SK-N-SH (cell line): ENCODE data around the gene PLEKHD1. TPM values are rescaled to one million over a fixed set of nuclear protein-coding genes. Genes with fewer than 3 reads are reported as not detected.

Source experiments
- CTCF ChIA-PET: fragments of 300-600, 350-600 bp; formaldehyde crosslinking; extraction: SDS; loops from one replicate; lab custom pipeline; 2021; lab: Yijun Ruan, JAX
- POLR2A ChIA-PET: fragments of 350-600 bp; sonication (Branson Sonifier 250); formaldehyde crosslinking; extraction: SDS; loops from one replicate; lab custom pipeline; 2020; ENCODE audit warnings: antibody characterized with exemption, inconsistent platforms; lab: Yijun Ruan, JAX
- DNase-seq: peaks from one replicate; pipeline ENCODE4 v3.0.0; 2012
- H2AFZ ChIP-seq: fragments of 200-600 bp; sonication (generic); 2 replicates; pipeline ENCODE4 v1.8.1; 2016; ENCODE audit warnings: antibody characterized with exemption, mild to moderate bottlenecking, low read depth
- H3F3A ChIP-seq: fragments of 200-600 bp; sonication (generic); replicated peaks from 2 replicates; pipeline ENCODE3; 2016; ENCODE audit warnings: antibody characterized with exemption, mild to moderate bottlenecking; ENCODE audit not compliant: insufficient read depth
- H3K27ac ChIP-seq, 2 experiments: fragments of 200-500 bp in 1 of 2; fragments of 200-600 bp in 1 of 2; sonication (Bioruptor generic) in 1 of 2; sonication (generic), shearing (Covaris generic) in 1 of 2; 2 replicates each; pipeline versions ENCODE4 v1.5.1 to v1.6.1; 2014 to 2016; ENCODE audit warnings: low read depth in 2 of 2, inconsistent platforms in 1 of 2, low read length in 1 of 2, mild to moderate bottlenecking in 1 of 2, mixed read lengths in 1 of 2
- H3K27me3 ChIP-seq: fragments of 200-600 bp; sonication (generic), shearing (Covaris generic); 2 replicates; pipeline ENCODE4 v1.6.1; 2016; ENCODE audit warnings: mixed run types; ENCODE audit not compliant: insufficient read depth
- H3K36me3 ChIP-seq, 2 experiments: fragments of 200-500 bp in 1 of 2; fragments of 200-600 bp in 1 of 2; sonication (Bioruptor generic) in 1 of 2; sonication (generic) in 1 of 2; replicated peaks in 1 of 2; 2 replicates each; pipeline versions ENCODE3 to v1.5.1; 2014 to 2016; ENCODE audit warnings: low read length in 1 of 2, mild to moderate bottlenecking in 1 of 2; ENCODE audit not compliant: insufficient read depth in 2 of 2, control insufficient read depth in 1 of 2
- H3K4me1 ChIP-seq, 2 experiments: fragments of 200-500 bp in 1 of 2; fragments of 200-600 bp in 1 of 2; sonication (Bioruptor generic) in 1 of 2; sonication (generic), shearing (Covaris generic) in 1 of 2; 2 replicates each; pipeline versions ENCODE4 v1.5.1 to v1.6.1; 2014 to 2016; ENCODE audit warnings: low read depth in 1 of 2, low read length in 1 of 2, mixed run types in 1 of 2; ENCODE audit not compliant: insufficient read depth in 2 of 2, control insufficient read depth in 1 of 2
- H3K4me2 ChIP-seq: fragments of 200-600 bp; sonication (generic), shearing (Covaris generic); 2 replicates; pipeline ENCODE4 v1.6.1; 2017; ENCODE audit warnings: mixed run types
- H3K4me3 ChIP-seq, 2 experiments: fragments of 200-500 bp in 1 of 2; fragments of 200-600 bp in 1 of 2; sonication (Bioruptor generic) in 1 of 2; sonication (generic), shearing (Covaris generic) in 1 of 2; 2 replicates each; pipeline versions ENCODE4 v1.5.1 to v1.8.1; 2014 to 2016; ENCODE audit warnings: low read depth in 2 of 2, inconsistent platforms in 1 of 2, low read length in 1 of 2, mild to moderate bottlenecking in 1 of 2, mixed read lengths in 1 of 2, moderate library complexity in 1 of 2
- H3K79me2 ChIP-seq: fragments of 200-600 bp; sonication (generic); 2 replicates; pipeline ENCODE4 v1.8.1; 2017; ENCODE audit warnings: mild to moderate bottlenecking; ENCODE audit not compliant: insufficient read depth
- H3K9ac ChIP-seq: fragments of 200-600 bp; sonication (generic); 2 replicates; pipeline ENCODE4 v1.6.1; 2017; ENCODE audit warnings: mixed run types
- H3K9me2 ChIP-seq: fragments of 200-600 bp; sonication (generic); 2 replicates; pipeline ENCODE4 v1.6.1; 2017; ENCODE audit warnings: mixed run types
- H3K9me3 ChIP-seq: fragments of 200-600 bp; sonication (generic); 2 replicates; pipeline ENCODE4 v1.6.1; 2017; ENCODE audit warnings: mixed run types, mild to moderate bottlenecking, moderate library complexity
- H4K20me1 ChIP-seq: fragments of 200-600 bp; sonication (generic); 2 replicates; pipeline ENCODE4 v1.6.1; 2017; ENCODE audit warnings: mild to moderate bottlenecking, mixed run types; ENCODE audit not compliant: insufficient read depth
- EZH2phosphoT487 ChIP-seq: fragments of 200-600 bp; sonication (generic); IDR thresholded peaks from 2 replicates; pipeline ENCODE4 v1.6.1; 2017; ENCODE audit warnings: low read depth, mixed run types, mild to moderate bottlenecking, antibody characterized with exemption, moderate library complexity, borderline replicate concordance
- GABPA ChIP-seq: IDR thresholded peaks from 2 replicates; pipeline ENCODE4 v1.4.0; 2012; ENCODE audit warnings: low read depth, mild to moderate bottlenecking
- JUND ChIP-seq: IDR thresholded peaks from 2 replicates; pipeline ENCODE4 v1.4.0; 2012
- MXI1 ChIP-seq: IDR thresholded peaks from 2 replicates; pipeline ENCODE4 v1.6.1; 2012; ENCODE audit warnings: mild to moderate bottlenecking, low read depth, low read length, improper control_type of control experiment
- RAD21 ChIP-seq: IDR thresholded peaks from 2 replicates; pipeline ENCODE4 v1.6.1; 2012; ENCODE audit warnings: mild to moderate bottlenecking, low read length
- RFX5 ChIP-seq: IDR thresholded peaks from 2 replicates; pipeline ENCODE4 v1.6.1; 2012; ENCODE audit warnings: mild to moderate bottlenecking, improper control_type of control experiment, low read length
- USF2 ChIP-seq: fragments of 150-350 bp; IDR thresholded peaks from 2 replicates; pipeline ENCODE4 v1.6.1; 2017; ENCODE audit warnings: antibody characterized with exemption, low read length, low read depth, borderline replicate concordance
- YY1 ChIP-seq: IDR thresholded peaks from 2 replicates; pipeline ENCODE4 v1.4.0; 2012; ENCODE audit warnings: low read depth, mild to moderate bottlenecking
- WGBS: methylation state at CpG from one replicate; pipeline ENCODE4 v1.1.6; 2017; ENCODE audit warnings: low lambda C conversion rate; 5-methylcytosine and 5-hydroxymethylcytosine counted together
- polyA plus RNA-seq, 3 experiments: library from polyadenylated mRNA; depleted of rRNA; stranded (reverse); fragments of >200 nt; gene quantifications; 2 replicates each; pipeline ENCODE4 v1.2.3, GENCODE V29; 2012
- TF ChIP-seq, protein P1 (sequence below): IDR thresholded peaks from 2 replicates; pipeline ENCODE4 v1.6.1; 2012; ENCODE audit warnings: mild to moderate bottlenecking, low read depth, low read length, moderate library complexity
- TF ChIP-seq, protein P2 (sequence below): IDR thresholded peaks from 2 replicates; pipeline ENCODE4 v1.4.0; 2012; ENCODE audit warnings: low read depth, borderline replicate concordance

Gene PLEKHD1
- polyA plus RNA-seq, 1 of the 3 experiments (the other 2 are of a cell fraction): 0.05 TPM

DNA sequence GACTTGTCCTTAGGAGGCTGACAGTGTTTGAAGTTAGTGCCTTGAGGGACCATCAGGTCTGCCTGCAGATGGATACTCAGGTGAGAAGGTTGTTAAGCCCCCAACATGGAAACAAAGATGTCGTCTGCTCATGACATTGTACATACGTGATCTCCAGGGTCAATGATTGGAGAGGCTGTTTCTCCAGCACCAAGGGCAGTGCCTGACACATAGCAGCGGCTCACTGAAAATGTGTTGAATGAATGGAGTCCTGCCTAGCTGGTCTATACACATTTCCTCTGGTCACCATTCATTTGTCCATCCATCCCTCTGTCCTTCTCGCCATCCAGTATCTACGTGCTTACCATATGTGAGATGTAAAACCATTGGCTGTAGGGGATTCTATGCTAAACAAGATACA, 83.0 kb downstream of the PLEKHD1 start:
- Histone ChIP-seq H3K36me3 (no peaks in the 10 kb centered on the region), H3K9me3 (no peaks in the 10 kb centered on the region), H3K27me3 (peaks cover 49% of the 10 kb centered on the region), H3K9ac (no peak overlapping the region), H3K27ac (no peak overlapping the region), H4K20me1 (no peaks in the 10 kb centered on the region), H2AFZ (no peak overlapping the region), H3K4me1 (no peaks in the 10 kb centered on the region; a peak in 1 of 4 replicates), H3F3A (no peaks in the 10 kb centered on the region), H3K4me3 (no peak overlapping the region), H3K79me2 (no peaks in the 10 kb centered on the region), H3K4me2 (no peak overlapping the region), H3K9me2 (no peaks in the 10 kb centered on the region)
- POLR2A ChIA-PET: no interaction called here
- DNase-seq: no peak
- WGBS: 47% methylated on average over 5 of the region's 5 CpGs
- TF ChIP-seq, protein P1, sequence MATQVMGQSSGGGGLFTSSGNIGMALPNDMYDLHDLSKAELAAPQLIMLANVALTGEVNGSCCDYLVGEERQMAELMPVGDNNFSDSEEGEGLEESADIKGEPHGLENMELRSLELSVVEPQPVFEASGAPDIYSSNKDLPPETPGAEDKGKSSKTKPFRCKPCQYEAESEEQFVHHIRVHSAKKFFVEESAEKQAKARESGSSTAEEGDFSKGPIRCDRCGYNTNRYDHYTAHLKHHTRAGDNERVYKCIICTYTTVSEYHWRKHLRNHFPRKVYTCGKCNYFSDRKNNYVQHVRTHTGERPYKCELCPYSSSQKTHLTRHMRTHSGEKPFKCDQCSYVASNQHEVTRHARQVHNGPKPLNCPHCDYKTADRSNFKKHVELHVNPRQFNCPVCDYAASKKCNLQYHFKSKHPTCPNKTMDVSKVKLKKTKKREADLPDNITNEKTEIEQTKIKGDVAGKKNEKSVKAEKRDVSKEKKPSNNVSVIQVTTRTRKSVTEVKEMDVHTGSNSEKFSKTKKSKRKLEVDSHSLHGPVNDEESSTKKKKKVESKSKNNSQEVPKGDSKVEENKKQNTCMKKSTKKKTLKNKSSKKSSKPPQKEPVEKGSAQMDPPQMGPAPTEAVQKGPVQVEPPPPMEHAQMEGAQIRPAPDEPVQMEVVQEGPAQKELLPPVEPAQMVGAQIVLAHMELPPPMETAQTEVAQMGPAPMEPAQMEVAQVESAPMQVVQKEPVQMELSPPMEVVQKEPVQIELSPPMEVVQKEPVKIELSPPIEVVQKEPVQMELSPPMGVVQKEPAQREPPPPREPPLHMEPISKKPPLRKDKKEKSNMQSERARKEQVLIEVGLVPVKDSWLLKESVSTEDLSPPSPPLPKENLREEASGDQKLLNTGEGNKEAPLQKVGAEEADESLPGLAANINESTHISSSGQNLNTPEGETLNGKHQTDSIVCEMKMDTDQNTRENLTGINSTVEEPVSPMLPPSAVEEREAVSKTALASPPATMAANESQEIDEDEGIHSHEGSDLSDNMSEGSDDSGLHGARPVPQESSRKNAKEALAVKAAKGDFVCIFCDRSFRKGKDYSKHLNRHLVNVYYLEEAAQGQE: peak; percentile 70; the same call in 1 of the 2 replicates
- TF ChIP-seq RAD21: no peak
- TF ChIP-seq, protein P2, sequence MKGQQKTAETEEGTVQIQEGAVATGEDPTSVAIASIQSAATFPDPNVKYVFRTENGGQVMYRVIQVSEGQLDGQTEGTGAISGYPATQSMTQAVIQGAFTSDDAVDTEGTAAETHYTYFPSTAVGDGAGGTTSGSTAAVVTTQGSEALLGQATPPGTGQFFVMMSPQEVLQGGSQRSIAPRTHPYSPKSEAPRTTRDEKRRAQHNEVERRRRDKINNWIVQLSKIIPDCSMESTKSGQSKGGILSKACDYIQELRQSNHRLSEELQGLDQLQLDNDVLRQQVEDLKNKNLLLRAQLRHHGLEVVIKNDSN: no peak
- TF ChIP-seq YY1: no peak
- no peak for TF ChIP-seq GABPA
- no peak for TF ChIP-seq MXI1
- TF ChIP-seq USF2: no peak
- TF ChIP-seq RFX5: no peak
- CTCF ChIA-PET: interaction anchor here (1.1 to 1.6 kb wide), 3 partner anchors 19 to 159 kb away, joined by 3 to 4 read pairs (median 3); no protein-coding TSS in a partner anchor

DNA sequence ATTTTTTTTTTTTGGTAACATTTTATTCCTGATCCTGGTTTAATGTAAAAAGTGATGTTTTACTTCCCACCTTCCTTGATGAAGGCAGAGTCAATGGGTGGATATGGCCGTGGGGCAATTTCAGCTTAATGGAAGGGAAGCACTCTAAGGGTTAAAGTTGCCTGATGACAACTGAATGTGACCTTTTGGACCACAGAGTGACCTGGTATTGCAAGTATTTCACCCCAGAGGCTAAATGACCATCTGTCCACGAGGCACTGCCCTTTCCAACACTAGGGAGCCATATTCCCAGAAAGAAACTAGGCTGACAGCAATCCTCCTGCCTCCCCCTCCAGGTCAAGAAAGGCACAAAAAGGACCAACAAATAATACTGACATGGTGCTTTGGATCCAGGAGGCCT, 85.3 kb downstream of the PLEKHD1 start:
- Histone ChIP-seq H3K36me3 (no peaks in the 10 kb centered on the region), H3F3A (no peaks in the 10 kb centered on the region), H2AFZ (no peak overlapping the region), H3K4me3 (no peak overlapping the region), H3K9me2 (no peaks in the 10 kb centered on the region), H3K4me1 (peaks cover 0 to 2% of the 10 kb centered on the region in 2 experiments; a peak in 1 of 4 replicates), H3K9ac (no peak overlapping the region), H3K79me2 (no peaks in the 10 kb centered on the region), H3K27me3 (peaks cover 42% of the 10 kb centered on the region), H3K27ac (no peak overlapping the region), H3K4me2 (no peak overlapping the region), H3K9me3 (no peaks in the 10 kb centered on the region), H4K20me1 (no peaks in the 10 kb centered on the region)
- DNase-seq: no peak
- 37% methylated on average over 2 of the region's 2 CpGs for WGBS
- TF ChIP-seq JUND (no peak), EZH2phosphoT487 (no peak)
- ChIA-PET CTCF (interaction anchor here (0.8 to 12.6 kb wide), 5 partner anchors 10 to 328 kb away, joined by 3 to 368 read pairs (median 13); no protein-coding TSS in a partner anchor), POLR2A (no interaction called here)
